GM21737 (cell line): ENCODE data around the gene CCNB3.
"Not testable (repeated sequence)": the region's sequence is repeated elsewhere in the genome, so short reads cannot be mapped to it uniquely, and the experiment has no call there.

Experiments used
- ATAC-seq: cut with Tn5 transposase; IDR thresholded peaks from one replicate; pipeline ENCODE4 v1.9.1; 2021; ENCODE audit warnings: mild to moderate bottlenecking, moderate library complexity; ENCODE audit not compliant: unreplicated experiment

CCNB3 gene, protein sequence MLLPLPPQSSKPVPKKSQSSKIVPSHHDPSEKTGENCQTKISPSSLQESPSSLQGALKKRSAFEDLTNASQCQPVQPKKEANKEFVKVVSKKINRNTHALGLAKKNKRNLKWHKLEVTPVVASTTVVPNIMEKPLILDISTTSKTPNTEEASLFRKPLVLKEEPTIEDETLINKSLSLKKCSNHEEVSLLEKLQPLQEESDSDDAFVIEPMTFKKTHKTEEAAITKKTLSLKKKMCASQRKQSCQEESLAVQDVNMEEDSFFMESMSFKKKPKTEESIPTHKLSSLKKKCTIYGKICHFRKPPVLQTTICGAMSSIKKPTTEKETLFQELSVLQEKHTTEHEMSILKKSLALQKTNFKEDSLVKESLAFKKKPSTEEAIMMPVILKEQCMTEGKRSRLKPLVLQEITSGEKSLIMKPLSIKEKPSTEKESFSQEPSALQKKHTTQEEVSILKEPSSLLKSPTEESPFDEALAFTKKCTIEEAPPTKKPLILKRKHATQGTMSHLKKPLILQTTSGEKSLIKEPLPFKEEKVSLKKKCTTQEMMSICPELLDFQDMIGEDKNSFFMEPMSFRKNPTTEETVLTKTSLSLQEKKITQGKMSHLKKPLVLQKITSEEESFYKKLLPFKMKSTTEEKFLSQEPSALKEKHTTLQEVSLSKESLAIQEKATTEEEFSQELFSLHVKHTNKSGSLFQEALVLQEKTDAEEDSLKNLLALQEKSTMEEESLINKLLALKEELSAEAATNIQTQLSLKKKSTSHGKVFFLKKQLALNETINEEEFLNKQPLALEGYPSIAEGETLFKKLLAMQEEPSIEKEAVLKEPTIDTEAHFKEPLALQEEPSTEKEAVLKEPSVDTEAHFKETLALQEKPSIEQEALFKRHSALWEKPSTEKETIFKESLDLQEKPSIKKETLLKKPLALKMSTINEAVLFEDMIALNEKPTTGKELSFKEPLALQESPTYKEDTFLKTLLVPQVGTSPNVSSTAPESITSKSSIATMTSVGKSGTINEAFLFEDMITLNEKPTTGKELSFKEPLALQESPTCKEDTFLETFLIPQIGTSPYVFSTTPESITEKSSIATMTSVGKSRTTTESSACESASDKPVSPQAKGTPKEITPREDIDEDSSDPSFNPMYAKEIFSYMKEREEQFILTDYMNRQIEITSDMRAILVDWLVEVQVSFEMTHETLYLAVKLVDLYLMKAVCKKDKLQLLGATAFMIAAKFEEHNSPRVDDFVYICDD (N-terminal part only)

DNA sequence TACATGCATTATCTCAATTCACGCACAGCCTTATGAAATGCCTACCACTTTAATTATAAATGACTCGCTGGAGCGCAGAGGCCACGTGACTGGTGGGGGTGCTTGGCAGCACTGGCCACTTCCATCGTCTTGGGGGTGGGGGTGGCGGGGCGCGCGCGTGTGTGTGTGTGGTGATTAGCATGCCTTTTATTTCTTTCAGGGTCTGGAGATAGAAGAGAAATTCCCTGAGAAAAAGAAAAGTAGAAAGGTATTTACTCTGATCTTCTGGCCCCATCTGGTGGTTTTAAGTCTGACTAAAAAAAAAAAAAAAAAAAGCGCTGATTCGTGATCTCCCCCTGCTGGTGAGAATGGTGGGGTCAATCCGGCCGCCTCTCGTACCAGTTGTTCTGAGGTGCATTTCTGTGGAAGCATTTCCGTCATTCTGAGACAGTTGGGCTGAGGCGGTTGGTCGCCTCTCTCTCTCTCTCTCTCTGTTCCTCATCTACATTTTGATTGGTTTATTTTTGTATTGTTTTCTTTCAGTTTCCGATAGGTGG lies at the start of gene CCNB3:
Gene CCNB3, plus strand, starts transcription at position 402 of the 536 bp plus-strand sequence. CDS start 80,399 bp downstream, outside the sequence.
- ATAC-seq: peak; percentile 93

DNA sequence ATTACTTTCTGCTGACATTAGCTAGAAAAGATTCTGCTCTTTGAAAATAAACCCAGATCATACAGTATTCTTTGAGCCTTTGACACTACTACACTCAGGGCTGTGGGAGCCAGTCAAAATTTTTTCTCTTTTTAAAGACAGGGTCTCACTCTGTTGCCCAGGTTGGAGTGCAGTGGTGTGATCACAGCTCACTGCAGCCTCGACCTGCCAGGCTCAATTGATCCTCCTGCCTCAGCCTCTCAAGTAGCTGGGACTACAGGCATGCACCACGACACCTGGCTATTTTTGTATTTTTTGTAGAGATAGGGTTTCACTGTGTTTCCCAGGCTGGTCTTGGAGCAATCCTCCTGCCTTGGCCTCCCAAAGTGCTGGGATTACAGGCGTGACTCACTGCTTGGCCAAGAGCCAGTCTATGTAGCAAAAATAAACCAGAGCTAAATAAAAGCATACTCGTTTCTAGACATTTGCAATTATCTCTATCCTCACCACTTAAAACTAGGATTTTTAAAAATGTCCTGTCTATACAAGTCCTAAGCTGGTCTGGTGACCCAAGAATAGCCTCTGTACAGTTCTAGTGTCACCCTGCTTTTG lies 46.9 kb upstream of the CCNB3 start:
- no peak for ATAC-seq

DNA sequence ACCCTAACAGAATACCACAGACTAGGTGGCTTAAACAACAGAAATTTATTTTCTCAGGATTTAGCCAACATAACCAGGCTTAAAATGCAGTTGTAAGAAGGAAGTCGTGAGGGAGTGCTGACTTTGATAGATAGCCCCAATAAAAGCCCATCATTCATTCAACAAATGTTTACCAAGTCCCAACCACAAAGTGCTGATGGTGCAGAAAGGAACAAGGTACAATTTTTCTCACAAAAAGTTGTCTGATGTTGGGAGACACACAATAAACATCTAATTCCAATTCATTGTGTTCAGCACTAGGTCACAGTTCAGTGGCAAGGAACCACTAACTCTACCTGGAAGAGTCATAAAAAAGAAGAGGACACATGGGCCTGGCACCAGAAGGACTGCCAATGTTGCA lies 46.0 kb upstream of the CCNB3 start:
- ATAC-seq: no peak

DNA sequence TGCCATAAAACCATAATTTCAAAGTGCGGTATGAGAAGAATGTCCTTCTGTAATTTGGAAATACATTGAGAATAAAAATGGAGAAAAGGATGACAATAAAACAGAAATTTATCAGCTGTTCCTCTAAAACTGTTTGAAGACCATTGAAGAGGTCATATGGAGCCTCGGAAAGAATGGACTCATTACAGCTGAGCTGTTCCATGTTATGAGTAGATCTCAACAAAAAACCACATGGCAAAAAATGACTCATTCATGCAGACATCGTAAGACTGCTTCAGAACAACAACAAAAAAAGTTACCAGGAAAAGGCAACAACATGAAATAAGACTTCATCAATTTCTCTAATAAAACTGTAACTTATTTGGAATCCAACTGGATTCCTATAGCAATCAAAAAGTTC lies 43.4 kb upstream of the CCNB3 start:
- no peak for ATAC-seq

DNA sequence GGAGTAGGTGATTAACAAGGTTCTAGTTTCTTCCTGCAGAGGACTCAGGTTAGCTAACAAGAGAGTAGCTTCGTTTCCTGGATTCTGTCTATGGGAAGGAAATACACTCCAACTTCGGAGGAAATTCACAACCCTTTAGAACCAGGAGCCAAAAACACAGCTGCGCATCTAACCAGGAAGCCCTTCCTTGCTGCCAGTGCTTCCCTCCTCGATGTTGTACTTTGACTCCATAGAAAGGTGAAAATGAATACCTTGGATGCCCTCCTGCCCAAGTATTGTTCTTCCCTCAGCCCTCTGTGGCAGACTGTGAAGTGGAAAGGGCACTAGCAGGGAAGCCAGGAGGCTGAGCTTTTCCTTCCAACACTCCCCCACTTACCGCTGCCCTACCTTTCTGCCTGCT lies 38.8 kb upstream of the CCNB3 start:
- no peak for ATAC-seq

DNA sequence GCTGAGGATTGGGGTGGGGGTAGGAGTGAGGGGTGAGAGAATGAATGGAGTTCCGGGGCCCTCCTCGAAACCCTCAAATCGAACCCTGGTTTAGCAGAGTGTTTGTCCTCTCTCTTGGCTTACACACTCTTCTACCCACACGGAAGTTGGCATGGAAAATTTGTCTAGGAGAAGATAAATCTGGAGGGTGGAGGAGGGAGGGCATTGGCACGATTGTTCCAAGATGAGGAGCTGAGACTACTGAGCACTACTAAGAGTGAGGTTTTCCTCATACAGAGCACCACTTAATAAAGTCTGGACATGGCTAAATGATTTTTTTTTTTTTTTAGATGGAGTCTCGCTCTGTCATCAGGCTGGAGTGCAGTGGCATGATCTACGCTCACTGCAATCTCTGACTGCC lies 37.2 kb upstream of the CCNB3 start:
- ATAC-seq: no peak

DNA sequence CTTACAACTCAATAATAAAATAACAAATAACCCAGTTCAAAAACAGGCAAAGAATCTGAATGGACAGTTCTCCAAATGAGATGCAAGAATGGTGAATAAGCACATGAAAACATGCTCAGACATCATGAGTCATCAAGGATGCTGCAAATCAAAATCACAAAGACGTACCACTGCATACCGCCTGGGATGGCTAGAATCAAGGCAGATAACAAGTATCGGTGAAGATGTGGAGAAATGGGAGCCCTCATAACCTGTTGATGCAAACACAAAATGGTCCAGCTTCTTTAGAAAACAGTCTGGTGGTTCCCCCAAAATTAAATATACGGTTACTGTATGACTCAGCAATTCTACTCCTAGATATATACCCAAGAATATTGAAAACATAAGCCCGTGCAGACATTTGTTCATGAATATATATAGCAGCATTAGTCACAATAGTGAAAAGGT lies 36.3 kb upstream of the CCNB3 start:
- no peak for ATAC-seq

DNA sequence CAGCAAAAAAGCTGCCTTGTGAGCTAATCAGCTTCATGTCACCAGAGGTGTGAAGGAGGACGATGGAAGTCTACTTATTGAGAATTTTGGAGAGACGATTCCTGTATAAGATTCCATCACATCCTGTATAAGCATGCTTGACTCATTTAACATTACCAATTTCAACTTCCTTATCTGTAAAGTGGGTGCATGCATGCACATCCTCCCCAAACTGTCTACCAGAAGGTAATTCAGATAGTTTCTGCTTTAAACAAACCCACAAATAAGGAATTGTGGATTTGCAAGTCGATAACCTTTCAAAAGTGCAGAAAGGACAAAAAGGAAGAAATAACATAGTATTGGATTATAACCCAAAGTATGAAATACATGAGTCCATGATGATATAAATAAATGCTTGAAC lies 34.8 kb upstream of the CCNB3 start:
- ATAC-seq: no peak

DNA sequence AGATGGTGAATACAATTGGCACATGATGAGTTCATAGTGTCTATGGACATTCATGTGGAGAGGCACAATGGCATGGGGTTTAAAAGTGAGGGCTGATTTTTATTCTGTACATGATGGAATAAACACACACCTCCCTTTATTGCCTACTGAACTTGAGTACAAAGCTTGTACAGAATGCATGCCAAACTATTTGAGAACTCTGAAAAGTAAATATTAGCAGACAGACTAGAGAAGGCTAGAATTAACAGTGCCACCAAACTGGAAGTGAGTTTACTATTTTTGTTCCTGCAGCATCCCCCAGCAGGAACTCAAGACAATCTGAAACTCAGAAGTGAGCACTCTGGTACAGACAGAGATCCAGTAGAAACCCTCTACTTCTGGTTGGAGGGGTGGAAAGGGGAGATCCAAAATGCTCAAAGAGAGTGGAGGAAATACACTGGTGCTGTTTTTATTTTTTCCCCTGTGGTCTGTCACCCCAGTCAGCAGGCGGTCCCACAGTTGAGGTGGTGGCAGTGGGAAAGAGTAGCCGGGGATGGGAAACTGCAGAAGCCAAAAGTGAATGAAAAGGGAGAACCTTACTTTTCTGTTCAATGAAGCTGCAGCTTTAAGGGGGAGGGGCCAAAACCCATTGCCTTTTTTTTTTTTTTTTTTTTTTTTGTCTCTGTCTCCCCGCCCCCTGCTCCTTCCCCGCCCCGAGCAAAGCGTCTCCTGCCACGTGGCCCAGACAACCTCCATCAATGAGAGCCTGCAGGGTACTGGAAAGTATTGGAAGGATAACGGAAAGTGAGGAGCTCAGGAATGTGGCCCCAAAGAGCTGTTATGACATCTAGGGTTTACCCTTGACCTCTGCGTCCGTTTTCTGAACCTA lies 24.3 kb upstream of the CCNB3 start:
- no peak for ATAC-seq

DNA sequence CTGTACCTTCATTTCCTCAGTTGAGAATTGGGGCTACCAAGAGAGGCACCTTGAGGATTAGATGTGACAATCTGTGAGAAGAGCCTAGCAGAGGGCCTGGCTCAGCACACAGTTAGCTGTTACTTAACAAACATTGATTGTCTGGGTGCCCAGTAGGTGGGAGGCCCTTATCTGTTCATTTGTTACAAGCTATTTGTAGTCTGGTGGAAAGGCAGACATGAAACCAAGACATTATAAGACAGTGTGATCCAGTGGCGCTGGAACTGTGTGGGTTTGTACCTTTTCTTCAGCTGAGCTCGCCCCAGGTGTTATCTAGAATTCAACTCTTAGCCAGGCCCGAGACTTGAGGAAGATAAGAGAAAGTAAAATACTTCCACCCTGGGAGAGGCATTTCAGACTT lies 20.7 kb upstream of the CCNB3 start:
- no peak for ATAC-seq

DNA sequence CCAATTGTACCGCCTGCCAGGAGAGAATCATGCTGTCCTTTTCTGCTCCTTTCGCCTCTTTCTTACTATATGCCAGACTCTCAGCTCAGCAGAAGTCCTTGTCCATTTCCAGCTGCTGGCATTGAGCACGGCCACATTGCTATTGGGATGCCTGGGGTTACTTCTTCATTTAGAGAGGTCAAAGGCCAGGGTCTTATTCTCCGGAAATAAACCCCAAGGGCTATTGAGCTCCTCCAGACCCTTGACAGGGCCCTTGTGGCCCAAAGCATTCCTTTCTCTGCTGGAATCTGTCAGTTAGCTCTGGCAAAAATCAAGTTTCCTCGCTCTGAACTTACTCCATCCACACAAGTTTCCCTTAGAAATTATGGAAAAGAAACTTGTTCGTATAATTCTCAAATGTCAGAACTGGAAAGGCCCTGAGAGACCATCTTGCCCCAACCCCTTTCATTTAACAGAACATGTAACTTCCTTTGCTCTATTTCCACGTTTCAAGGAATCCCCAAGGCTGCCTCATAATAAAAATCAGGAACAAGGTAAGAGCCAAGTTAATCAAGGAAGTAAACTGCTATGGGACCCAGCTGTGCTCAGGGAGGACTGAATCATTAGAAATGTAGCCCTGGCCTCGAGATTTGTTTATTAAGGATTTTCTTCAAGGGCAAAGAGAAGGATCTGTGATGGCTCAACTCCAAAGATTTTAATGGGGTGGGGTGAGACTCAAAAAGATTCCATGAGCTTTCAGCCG lies 15.5 kb upstream of the CCNB3 start:
- no peak for ATAC-seq

DNA sequence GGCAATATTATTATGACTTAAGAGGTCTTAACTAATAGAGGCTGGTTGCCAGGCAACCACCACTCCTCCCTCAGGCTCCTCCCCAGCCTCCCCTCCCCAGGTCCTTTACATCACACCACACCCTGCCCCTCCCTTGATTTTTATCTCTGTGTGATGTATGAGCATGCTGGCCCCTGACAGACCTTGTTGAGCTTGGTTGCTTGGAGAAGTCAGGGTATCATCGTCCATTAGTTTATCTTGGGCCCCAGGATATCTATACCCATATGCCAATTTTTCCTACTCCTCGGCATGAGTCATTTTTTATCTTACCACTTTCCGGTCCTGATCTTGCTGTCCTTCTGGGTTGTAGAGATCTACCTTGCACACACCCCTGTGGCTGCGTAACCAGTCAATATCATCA lies 6.2 kb upstream of the CCNB3 start:
- no peak for ATAC-seq

DNA sequence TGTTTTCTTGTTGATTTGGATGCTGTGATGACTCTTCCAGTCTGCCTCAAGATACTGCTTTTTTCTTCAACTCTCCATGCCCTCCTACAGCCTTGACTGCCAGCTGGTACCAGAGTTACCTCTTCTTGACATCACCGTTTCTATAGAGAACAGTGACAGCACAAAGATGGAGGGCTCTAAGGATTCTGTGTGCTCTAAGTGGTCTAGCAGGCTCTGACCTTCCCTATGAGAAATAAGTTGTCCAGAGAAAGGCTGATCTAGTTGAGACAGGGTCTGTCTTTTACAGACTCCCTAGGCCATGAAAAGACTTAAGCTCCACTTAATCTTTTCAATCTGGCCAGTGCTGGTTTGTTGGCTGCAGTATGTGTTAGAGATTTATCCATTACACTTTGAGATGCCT lies 3.7 kb upstream of the CCNB3 start, which contains the start of gene AKAP4:
Gene AKAP4, minus strand, starts transcription at position 101 of the 400 bp plus-strand sequence. CDS start 118 bp downstream, outside the sequence.
- no peak for ATAC-seq

DNA sequence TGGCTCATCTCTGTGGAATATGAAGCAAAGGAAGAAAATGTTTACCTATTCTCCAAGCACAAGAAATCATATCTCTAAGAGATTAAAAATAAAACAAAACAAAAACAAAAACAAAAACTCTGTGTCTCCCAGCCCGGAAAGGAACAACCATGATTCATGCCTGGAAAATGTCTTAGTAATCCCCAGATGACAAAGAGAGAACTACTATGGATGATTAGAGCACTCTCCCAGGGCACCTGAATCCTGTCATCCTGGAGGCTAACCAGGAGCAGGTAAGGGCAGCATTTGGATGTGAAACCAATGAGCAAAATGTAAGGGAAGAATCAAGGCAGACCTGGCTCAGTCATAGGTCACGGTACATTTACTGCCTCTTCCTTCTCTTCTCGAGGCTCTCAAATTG lies 2.0 kb upstream of the CCNB3 start:
- ATAC-seq: no peak

DNA sequence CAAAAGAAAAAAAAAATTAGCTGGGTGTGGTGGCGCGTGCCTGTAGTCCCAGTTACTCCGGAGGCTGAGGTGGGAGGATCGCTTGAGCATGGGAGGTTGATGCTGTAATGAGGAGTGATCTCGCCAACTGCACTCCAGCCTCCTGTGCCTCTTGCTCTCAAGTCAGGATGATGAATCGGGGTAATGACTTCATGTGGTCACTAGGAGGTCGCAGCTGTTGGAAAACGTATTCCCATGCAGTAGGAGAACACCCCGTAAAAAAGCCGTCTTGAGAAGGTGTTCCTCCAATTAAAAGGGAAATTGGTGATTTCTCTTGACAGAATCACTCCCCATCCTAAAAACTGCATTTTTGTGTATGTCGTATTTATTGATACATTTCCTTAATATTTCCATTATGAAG lies 2.2 kb downstream of the CCNB3 start:
- no peak for ATAC-seq

DNA sequence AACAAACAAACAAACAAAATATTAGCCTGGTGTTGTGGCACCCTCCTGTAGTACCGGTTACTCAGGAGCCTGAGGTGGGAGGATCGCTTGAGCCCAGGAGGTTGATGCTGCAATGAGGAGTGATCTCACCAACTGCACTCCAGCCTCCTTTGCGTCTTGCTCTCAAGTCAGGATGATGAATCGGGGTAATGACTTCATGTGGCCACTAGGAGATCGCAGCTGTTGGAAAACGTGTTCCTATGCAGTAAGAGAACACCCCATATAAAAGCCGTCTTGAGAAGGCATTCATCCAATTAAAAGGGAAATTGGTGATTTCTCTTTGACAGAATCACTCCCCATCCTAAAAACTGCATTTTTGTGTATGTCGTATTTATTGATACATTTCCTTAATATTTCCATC lies 6.9 kb downstream of the CCNB3 start:
- ATAC-seq: no peak

DNA sequence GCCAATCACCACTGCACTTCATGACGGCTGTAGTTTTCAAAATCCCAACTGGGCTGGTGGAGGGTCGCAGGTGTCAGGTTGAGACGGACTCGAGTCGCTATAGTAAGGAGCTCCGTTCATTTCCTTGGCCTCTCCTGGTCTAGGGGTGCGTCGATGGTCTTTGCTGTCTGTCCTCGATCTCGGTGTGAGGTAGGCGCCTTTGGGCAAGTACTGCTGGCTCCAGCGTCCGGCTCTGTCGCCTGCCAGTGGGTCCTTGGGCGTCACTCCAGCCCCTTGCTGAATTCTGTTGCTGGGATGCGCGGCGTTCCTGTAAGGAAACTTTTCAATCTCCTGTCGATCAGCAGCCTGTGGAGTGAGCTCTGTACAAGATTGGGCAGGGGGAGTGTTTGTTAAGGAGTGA lies 76.7 kb downstream of the CCNB3 start:
- ATAC-seq: no peak

DNA sequence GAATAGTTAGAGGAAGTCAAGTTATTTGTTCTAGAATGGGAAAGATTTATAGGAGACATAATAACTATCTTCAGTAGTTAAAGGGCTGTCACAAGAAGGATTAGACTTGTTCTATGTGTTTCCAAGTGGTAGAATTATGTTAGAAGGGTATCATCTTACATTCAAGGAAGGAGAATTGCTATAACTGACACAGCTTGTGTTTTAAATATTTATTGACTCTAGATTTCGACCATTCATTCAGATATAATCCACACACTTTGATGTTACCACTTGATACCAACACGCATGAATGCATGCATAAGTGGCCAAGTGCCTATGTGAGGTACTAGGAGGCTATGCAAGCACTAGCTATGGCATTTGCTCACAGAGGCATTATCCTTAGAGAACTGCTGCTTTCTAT lies 122.7 kb downstream of the CCNB3 start:
- ATAC-seq: no peak

DNA sequence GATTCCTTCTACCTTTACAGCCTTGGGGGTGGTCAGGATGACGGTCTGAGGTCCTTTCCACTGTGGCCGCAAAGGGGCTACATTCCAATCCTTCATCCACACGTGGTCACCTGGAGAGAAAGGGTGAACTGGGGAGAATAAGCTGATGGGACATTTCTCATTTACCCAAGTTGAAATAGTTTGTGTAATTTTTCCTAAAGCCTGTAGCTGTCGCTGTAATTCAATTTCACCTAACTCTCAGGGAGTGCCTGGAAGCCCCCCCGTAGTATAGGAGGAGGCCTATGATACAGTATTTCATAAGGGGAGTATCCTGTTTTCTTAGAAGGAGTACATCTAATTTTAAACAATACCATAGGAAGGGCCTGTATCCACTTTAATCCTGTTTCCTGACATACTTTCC lies 128.1 kb downstream of the CCNB3 start:
- ATAC-seq: not testable (repeated sequence)
